ENCODE measurements around the gene CCNF. TPM values are rescaled to one million over a fixed set of nuclear protein-coding genes. Genes with fewer than 3 reads are reported as not detected.
"Not testable (repeated sequence)": the region's sequence is repeated elsewhere in the genome, so short reads cannot be mapped to it uniquely, and the experiment has no call there.

CCNF gene
- total RNA-seq, 1 donor, result 4.8 TPM

- DNase-seq (ENCODE audit: low read depth in 2 of 3, low spot score in 2 of 3), result no peak
Observed at GRCh38 chr16:2426941-2427361, 2.3 kb upstream of the CCNF start.

DNA sequence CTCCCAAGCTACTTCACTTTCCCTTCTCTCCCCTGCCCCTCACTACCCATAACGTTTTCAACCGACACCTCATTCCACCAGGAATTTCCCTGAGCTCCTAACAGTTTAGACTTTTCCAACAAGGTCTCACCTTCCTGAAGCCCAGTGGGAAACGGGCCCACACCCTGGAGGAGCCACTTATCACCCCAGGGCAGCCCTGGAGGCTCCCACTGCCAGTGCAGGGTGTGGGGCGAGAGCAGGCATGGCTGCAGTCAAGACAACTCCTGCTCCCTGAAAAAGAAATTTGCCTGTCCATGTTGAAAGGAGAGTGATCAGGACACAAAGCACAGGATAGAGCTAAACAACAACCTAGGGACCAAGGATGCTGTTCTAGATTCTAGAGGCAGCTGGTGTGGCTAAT is 1.7 kb upstream of the CCNF start:
- DNase-seq (ENCODE audit: low read depth in 2 of 3, low spot score in 2 of 3), result no peak

DNA sequence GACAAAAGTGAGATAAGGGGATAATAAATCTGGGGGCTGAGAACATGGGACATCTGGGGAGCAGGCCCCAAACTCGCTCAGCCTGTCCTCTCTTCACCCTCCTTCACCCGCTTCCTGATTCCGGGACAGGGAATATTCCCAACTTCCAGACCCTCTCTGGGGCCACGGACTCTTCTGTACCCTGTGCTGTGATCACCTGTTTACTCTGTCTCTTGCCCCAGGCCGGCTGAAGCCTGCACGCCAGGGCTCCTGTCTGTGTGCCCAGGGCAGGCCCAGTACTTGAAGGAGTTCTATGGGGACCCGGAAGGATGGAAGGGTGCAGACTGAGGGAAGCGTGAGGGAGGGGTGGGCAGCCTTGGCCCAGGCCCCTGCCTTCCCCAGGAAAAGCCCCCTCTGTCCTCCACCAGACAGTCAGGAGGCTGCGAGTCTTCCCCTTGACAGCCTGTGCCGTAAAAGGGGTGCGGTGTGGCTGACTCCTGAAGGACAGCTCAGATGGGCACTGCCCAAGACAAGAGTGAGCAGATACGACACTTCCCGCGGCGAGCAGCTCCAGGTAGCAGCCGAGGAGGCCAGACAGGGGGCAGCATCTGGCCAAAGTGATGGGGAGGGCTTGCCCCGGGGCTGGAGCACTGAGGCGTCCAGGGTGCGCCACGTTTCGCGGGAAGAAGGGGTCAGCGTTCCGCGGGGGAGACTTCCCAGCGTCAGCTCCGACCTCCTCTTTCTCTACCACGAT is 1.0 kb upstream of the CCNF start:
- DNase-seq (ENCODE audit: low read depth in 2 of 3, low spot score in 2 of 3), result peak in 1 of 3 donors; percentile 24

DNA sequence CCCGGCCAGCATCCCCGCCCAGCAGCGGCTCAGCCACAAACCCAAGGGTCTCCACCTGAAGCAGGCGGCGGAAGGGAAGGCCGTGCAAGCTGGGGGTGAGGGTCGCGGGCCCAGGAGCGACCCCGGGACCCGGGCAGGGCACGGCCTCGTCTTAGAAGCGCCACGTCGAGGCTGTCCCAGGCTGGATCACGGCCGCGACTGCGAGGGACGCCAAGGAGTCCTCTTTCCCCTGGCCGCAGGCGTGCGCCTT is 538 bp upstream of the CCNF start:
- DNase-seq (ENCODE audit: low read depth in 2 of 3, low spot score in 2 of 3), result peak in 1 of 3 donors; percentile 35

GRCh38 chr16:2429771-2430663 is 770 bp downstream of the CCNF start:
- DNase-seq (ENCODE audit: low read depth in 2 of 3, low spot score in 2 of 3), result peak in 2 of 3 donors; percentile 35 to 60

DNA sequence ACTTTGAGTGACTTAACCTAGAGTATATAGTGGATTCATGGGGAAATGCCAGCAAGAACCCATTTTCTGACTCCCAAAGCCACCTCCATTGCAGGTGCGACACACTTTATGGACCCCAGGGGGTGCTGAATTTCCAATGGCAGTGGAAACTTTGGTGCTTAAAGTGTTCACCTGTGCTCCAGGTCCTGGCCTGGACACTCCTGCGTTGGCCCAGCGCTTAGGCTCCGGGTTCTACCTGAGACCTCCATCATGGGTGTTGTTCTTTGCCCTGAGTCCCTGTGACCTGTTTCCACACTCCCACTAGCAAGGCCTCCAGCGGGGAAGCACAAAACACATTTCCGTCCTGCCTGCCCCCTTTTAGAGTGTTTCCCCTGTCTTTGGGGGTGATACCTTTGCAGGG is 3.0 kb downstream of the CCNF start:
- DNase-seq (ENCODE audit: low read depth in 2 of 3, low spot score in 2 of 3), result peak in 1 of 3 donors; percentile 25

- no peak for DNase-seq (ENCODE audit: low read depth in 2 of 3, low spot score in 2 of 3)
Observed at GRCh38 chr16:2432801-2433505, 3.7 kb downstream of the CCNF start.

DNA sequence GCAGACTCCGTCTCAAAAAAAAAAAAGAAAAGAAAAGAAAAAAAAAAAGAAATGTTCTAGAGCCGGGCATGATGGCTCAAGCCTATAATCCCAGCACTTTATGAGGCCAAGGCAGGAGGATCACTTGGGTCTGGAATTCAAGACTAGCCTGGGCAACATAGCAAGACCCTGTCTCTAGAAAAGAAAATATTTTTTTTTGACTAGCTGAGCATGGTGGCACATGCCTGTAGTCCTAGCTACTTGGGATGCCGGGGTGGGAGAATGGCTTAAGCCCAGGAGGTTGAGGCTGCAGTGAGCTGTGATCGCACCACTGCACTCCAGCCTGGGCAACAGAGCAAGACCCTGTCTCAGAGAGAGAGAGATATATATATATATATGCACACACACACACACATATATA is 6.0 kb downstream of the CCNF start:
- DNase-seq (ENCODE audit: low read depth in 2 of 3, low spot score in 2 of 3), result not testable (repeated sequence)

GRCh38 chr16:2436110-2436509 is 6.9 kb downstream of the CCNF start:
- DNase-seq (ENCODE audit: low read depth in 2 of 3, low spot score in 2 of 3), result no peak

GRCh38 chr16:2437032-2437790 is 8.0 kb downstream of the CCNF start:
- no peak for DNase-seq (ENCODE audit: low read depth in 2 of 3, low spot score in 2 of 3)

DNA sequence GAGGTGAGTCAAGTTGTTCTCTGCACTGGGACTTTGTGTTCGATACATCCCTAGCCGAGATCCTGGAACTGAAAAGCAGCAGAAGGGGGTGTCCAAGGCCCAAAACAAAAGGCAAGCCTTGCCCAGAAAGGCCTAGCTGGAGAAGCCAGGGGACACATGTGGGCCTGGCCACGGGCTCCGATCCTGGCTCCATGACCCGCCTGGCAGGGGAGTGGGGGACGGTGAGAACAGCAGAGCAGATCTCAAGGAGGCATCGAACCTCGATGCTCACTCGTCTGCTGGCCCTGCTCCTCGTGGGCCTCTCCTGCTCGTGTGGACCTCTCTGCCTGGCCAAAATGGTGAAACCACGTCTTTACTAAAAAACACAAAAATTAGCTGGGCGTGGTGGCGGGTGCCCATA is 8.9 kb downstream of the CCNF start:
- DNase-seq (ENCODE audit: low read depth in 2 of 3, low spot score in 2 of 3), result no peak

DNA sequence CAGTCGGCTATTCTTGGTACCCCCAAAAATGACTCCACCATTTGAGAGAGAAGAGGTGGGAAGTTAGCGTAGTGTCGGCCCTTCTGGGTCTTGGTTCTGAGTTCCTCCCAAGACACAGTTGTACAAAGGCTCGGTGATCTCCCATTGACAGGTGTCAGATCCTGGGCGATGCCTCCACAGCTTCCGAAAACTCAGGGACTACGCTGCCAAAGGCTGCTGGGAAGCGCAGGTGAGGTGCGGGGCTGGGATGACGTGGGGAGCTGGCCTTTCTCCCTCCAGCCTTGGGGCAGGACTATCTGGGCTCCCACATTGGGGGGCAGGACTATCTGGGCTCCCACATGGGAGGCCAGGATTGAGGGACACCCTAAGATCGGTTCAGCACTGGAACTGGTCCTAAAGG is 10.4 kb downstream of the CCNF start:
- no peak for DNase-seq (ENCODE audit: low read depth in 2 of 3, low spot score in 2 of 3)

DNA sequence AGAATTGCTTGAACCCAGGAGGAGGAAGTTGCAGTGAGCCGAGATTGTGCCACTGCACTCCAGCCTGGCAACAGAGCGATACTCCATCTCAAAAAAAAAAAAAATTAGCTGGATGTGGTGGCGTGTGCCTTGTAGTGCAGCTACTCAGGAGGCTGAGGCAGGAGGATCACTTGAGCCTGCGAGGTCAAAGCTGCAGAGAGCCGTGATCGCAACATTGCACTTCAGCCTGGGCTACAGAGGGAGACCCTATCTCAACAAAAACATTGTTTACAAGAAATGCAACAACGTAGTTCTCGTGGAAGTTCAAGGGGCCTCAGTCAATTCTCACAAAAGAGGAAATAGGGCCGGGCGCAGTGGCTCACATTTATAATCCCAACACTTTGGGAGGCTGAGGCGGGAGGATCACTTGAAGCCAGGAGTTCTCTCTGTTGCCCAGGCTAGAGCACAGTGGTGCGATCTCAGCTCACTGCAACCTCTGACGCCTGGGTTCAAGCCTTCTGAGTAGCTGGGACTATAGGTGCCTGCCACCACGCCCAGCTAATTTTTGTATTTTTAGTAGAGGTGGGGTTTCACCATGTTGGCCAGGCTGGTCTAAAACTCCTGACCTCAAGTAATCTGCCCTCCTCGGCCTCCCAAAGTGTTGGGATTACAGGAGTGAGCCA is 12.0 kb downstream of the CCNF start:
- DNase-seq (ENCODE audit: low read depth in 2 of 3, low spot score in 2 of 3), result not testable (repeated sequence)

DNA sequence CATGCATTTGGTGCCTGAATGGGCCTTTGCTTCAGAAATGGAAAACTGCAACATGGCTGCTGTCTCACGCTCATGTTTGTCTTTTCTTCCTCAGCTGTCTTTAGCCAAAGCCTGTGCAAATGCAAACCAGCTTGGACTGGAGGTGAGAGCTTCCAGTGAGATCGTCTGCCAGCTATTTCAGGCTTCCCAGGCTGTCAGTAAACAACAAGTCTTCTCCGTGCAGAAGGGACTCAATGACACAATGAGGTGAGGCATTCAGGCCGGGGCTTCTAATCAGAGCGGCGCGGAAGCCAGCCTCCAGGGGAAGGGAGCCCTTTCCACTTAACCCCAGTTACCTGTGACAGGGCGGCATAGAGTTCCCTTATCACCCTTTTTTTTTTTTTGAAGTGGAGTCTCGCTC is 14.3 kb downstream of the CCNF start:
- no peak for DNase-seq (ENCODE audit: low read depth in 2 of 3, low spot score in 2 of 3)

DNA sequence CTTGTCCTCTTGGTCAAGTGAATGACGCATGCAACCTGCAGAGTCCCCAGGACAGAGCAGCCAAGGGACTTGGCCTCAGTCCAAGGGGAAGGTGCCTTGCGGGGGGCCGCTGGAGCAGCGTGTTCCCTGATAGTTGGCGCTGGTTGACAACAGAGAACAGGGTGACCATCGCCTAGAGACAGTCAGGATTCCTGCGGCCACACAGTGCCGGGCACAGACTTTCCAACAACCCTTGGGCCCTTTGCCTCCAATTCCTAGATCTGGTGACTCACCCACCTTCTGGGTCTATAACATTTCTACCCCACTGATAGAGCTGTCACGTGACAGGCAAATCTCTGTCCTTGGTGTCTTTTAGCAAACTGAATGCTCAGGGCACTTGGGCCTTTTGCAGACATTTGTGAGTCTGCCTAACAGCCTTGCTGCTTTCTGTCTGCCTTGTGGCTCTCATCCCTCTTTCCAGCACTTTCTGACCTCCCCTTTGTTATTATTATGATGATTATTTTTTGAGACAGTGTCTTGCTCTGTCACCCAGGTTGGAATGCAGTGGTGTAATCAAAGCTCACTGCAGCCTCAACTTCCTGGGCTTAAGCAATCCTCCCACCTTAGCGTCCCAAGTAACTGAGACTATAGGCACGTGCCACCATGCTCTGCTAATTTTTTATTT is 18.8 kb downstream of the CCNF start:
- no peak for DNase-seq (ENCODE audit: low read depth in 2 of 3, low spot score in 2 of 3)

GRCh38 chr16:2449118-2449517 is 19.9 kb downstream of the CCNF start:
- no peak for DNase-seq (ENCODE audit: low read depth in 2 of 3, low spot score in 2 of 3)

GRCh38 chr16:2450535-2450934 is 21.3 kb downstream of the CCNF start:
- DNase-seq (ENCODE audit: low read depth in 2 of 3, low spot score in 2 of 3), result no peak

DNA sequence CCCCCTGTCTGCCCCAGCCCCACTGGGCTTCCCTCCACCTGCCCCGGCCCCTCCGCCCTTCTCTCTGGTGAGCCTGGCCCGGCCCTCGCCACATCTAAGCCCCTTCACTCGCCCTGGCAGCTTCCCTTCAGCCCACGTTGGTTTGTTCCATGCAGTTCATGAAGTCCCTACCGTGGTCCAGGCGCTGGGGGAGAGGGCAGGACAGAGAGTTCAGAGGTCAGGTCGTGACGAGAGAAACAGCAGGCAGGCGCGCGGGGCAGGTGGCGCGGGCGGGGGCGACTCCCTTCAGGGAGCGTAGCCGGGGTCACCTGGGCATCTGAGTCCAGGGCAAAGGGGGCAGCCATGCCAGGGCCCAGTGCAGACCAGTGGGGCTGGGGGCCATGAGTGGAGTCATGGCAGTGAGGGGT is 21.7 kb downstream of the CCNF start:
- no peak for DNase-seq (ENCODE audit: low read depth in 2 of 3, low spot score in 2 of 3)

DNA sequence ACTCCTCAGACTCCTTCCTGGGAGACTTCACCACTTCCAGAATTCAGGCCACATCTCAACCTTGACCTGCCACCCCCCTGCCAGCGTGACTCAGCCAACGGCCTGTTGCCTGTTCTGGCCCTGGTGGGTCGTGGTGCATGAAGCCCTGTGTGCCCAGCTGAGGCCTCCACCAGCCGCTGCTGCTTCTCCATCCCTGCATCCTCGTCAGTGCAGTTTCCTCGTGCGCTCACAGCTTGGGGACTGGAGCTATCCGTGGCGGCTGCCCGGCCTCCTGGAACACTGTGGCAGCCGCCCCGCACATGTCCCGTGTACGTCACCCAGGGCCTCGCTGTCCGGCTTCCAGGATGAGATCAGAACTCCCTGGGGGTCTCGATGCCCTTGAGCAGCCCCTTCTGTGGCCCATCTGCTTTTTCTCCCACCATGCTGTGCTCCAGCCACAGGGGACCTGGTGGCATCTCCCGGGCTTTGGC is 22.6 kb downstream of the CCNF start:
- DNase-seq (ENCODE audit: low read depth in 2 of 3, low spot score in 2 of 3), result no peak

GRCh38 chr16:2452650-2453049 is 23.4 kb downstream of the CCNF start:
- DNase-seq (ENCODE audit: low read depth in 2 of 3, low spot score in 2 of 3), result no peak

Measured in hematopoietic multipotent progenitor cell (in vitro differentiated cells).